ENCODE measurements around the gene NAP1L4.

- TF ChIP-seq CTCF (conservative IDR thresholded peaks at IDR 0.05; ENCODE audit: low read depth, low read length) (no peak), EZH2 (IDR thresholded peaks at IDR 0.05; ENCODE audit: borderline replicate concordance, low read depth, low read length, poor library complexity, severe bottlenecking) (no peak)
Measured at GRCh38 chr11:2901854-2902783, 90.0 kb downstream of the NAP1L4 start.
